GM21423 (cell line): ENCODE data around the gene STK38L.

Experiments used
- ATAC-seq: cut with Tn5 transposase; IDR thresholded peaks from one replicate; pipeline ENCODE4 v1.9.1; 2021; ENCODE audit warnings: mild to moderate bottlenecking, moderate library complexity; ENCODE audit not compliant: unreplicated experiment

Gene STK38L

GRCh38 chr12:27309995-27310315, 65.9 kb downstream of the STK38L start:
- no peak for ATAC-seq

GRCh38 chr12:27316947-27317346, 72.9 kb downstream of the STK38L start:
- no peak for ATAC-seq

GRCh38 chr12:27319409-27319808, 75.3 kb downstream of the STK38L start:
- no peak for ATAC-seq

- ATAC-seq = no peak
Measured at GRCh38 chr12:27319848-27320247, 75.8 kb downstream of the STK38L start.

- ATAC-seq = no peak
Measured at GRCh38 chr12:27324530-27324929, 80.4 kb downstream of the STK38L start.

GRCh38 chr12:27330846-27331245, 86.8 kb downstream of the STK38L start:
- no peak for ATAC-seq

- ATAC-seq = peak; percentile 31
Measured at GRCh38 chr12:27331291-27331926, 87.3 kb downstream of the STK38L start.

GRCh38 chr12:27331927-27332324, 87.8 kb downstream of the STK38L start:
- ATAC-seq = no peak

- ATAC-seq = no peak
Measured at GRCh38 chr12:27332407-27332713, 88.3 kb downstream of the STK38L start.

- ATAC-seq = peak; percentile 32
Measured at GRCh38 chr12:27332714-27333402, 88.8 kb downstream of the STK38L start, which contains the start of gene BMAL2. BMAL2 (plus strand) TSS chr12:27332836; CDS start chr12:27333073, 237 bp downstream.

- ATAC-seq = peak; percentile 18
Measured at GRCh38 chr12:27333403-27334009, 89.4 kb downstream of the STK38L start.

- ATAC-seq = peak; percentile 28
Measured at GRCh38 chr12:27334042-27334720, 90.1 kb downstream of the STK38L start.

- no peak for ATAC-seq
Measured at GRCh38 chr12:27334721-27335082, 90.6 kb downstream of the STK38L start.

- ATAC-seq = no peak
Measured at GRCh38 chr12:27335364-27336281, 91.5 kb downstream of the STK38L start.

GRCh38 chr12:27336282-27336653, 92.2 kb downstream of the STK38L start:
- ATAC-seq = no peak

GRCh38 chr12:27337376-27337775, 93.3 kb downstream of the STK38L start:
- no peak for ATAC-seq

GRCh38 chr12:27338473-27338872, 94.4 kb downstream of the STK38L start:
- ATAC-seq = no peak

GRCh38 chr12:27340971-27341370, 96.9 kb downstream of the STK38L start:
- no peak for ATAC-seq

- no peak for ATAC-seq
Measured at GRCh38 chr12:27342536-27342935, 98.5 kb downstream of the STK38L start.

- ATAC-seq = no peak
Measured at GRCh38 chr12:27343255-27344000, 99.3 kb downstream of the STK38L start.
